DOHH2 (cell line): ENCODE data around the gene EXOC7.

ENCODE experiments used
- H3F3A ChIP-seq: fragments of 200-600 bp; sonication (generic), shearing (Covaris generic); 2 replicates; pipeline ENCODE4 v1.6.0; 2016; ENCODE audit warnings: antibody characterized with exemption, mild to moderate bottlenecking; ENCODE audit not compliant: control insufficient read depth, insufficient read depth
- H3K27ac ChIP-seq: fragments of 200-600 bp; sonication (generic); 2 replicates; pipeline ENCODE4 v1.5.1; 2014; ENCODE audit warnings: low read depth, mild to moderate bottlenecking, low read length, moderate library complexity
- H3K27me3 ChIP-seq: fragments of 200-600 bp; sonication (generic); 2 replicates; pipeline ENCODE4 v1.6.1; 2014; ENCODE audit warnings: mild to moderate bottlenecking, low read length, mixed read lengths; ENCODE audit not compliant: control insufficient read depth
- H3K36me3 ChIP-seq: fragments of 200-600 bp; sonication (generic); 2 replicates; pipeline ENCODE4 v1.6.1; 2014; ENCODE audit warnings: mild to moderate bottlenecking, low read length, moderate library complexity, mixed read lengths; ENCODE audit not compliant: control insufficient read depth
- H3K4me1 ChIP-seq: fragments of 200-600 bp; sonication (generic); 2 replicates; pipeline ENCODE4 v1.6.1; 2014; ENCODE audit warnings: mild to moderate bottlenecking, low read length, mixed read lengths; ENCODE audit not compliant: control insufficient read depth
- H3K4me2 ChIP-seq: fragments of 200-600 bp; sonication (generic); 2 replicates; pipeline ENCODE4 v1.6.0; 2014; ENCODE audit warnings: mild to moderate bottlenecking, low read length, moderate library complexity
- H3K4me3 ChIP-seq: fragments of 200-600 bp; sonication (generic); 2 replicates; pipeline ENCODE4 v1.5.1; 2014; ENCODE audit warnings: mild to moderate bottlenecking, low read length, mixed read lengths
- H3K79me2 ChIP-seq: fragments of 200-600 bp; sonication (generic); 2 replicates; pipeline ENCODE4 v1.6.1; 2014; ENCODE audit warnings: mild to moderate bottlenecking, low read length, mixed read lengths; ENCODE audit not compliant: control insufficient read depth
- H3K9me2 ChIP-seq: fragments of 200-600 bp; sonication (generic); replicated peaks from 2 replicates; pipeline ENCODE4 v1.6.1; 2014; ENCODE audit warnings: mild to moderate bottlenecking, low read length, mixed read lengths; ENCODE audit not compliant: control insufficient read depth
- H3K9me3 ChIP-seq: fragments of 200-600 bp; sonication (generic); 2 replicates; pipeline ENCODE4 v1.6.1; 2014; ENCODE audit warnings: antibody characterized with exemption, low read length, mixed read lengths; ENCODE audit not compliant: control insufficient read depth, insufficient read depth
- H4K20me1 ChIP-seq: fragments of 200-600 bp; sonication (generic); 2 replicates; pipeline ENCODE4 v1.6.0; 2014; ENCODE audit warnings: low read depth, mild to moderate bottlenecking, antibody characterized with exemption, low read length, moderate library complexity; ENCODE audit not compliant: control insufficient read depth, insufficient read depth
- EZH2phosphoT487 ChIP-seq: fragments of 200-600 bp; sonication (generic); IDR thresholded peaks from 2 replicates; pipeline ENCODE4 v1.6.1; 2017; ENCODE audit warnings: borderline replicate concordance, mild to moderate bottlenecking, antibody characterized with exemption, low read length, moderate library complexity, mixed read lengths
- TF ChIP-seq, protein P1 (sequence below): fragments of 200-600 bp; sonication (generic); IDR thresholded peaks from one replicate; pipeline ENCODE4 v1.5.1; 2014; ENCODE audit warnings: antibody characterized with exemption, mild to moderate bottlenecking, low read depth, low read length; ENCODE audit not compliant: poor library complexity, severe bottlenecking

EXOC7 gene

DNA sequence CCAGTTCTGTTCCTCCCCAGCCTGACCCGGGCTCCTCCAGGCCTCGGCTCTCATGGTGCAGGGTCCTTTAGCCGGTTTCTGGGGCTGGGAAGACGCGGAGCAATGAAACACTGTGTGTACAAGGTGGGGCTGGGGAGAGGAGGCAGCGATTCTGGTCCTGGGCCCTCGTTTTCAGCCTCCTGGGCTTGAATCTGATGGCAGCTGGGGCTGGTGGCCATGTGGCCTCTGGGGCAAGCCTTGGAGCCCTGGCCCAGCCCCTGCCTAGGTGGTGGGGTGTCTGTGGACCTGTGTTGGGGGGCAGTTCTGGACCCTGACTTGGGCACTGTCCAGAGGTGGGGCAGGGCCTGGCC is 33.4 kb upstream of the EXOC7 start:
- no peak for TF ChIP-seq EZH2phosphoT487
- TF ChIP-seq, protein P1, sequence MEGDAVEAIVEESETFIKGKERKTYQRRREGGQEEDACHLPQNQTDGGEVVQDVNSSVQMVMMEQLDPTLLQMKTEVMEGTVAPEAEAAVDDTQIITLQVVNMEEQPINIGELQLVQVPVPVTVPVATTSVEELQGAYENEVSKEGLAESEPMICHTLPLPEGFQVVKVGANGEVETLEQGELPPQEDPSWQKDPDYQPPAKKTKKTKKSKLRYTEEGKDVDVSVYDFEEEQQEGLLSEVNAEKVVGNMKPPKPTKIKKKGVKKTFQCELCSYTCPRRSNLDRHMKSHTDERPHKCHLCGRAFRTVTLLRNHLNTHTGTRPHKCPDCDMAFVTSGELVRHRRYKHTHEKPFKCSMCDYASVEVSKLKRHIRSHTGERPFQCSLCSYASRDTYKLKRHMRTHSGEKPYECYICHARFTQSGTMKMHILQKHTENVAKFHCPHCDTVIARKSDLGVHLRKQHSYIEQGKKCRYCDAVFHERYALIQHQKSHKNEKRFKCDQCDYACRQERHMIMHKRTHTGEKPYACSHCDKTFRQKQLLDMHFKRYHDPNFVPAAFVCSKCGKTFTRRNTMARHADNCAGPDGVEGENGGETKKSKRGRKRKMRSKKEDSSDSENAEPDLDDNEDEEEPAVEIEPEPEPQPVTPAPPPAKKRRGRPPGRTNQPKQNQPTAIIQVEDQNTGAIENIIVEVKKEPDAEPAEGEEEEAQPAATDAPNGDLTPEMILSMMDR: no peak
- H3K4me3 ChIP-seq: no peak overlapping the region
- no peak overlapping the region for H3K27ac ChIP-seq
- H3F3A ChIP-seq: no peaks in the 10 kb centered on the region
- no peaks in the 10 kb centered on the region for H4K20me1 ChIP-seq
- H3K4me2 ChIP-seq: no peak overlapping the region
- H3K79me2 ChIP-seq: no peaks in the 10 kb centered on the region
- no peaks in the 10 kb centered on the region for H3K36me3 ChIP-seq
- H3K27me3 ChIP-seq: peaks cover 26% of the 10 kb centered on the region
- peaks cover 18% of the 10 kb centered on the region for H3K4me1 ChIP-seq
- no peaks in the 10 kb centered on the region for H3K9me2 ChIP-seq
- no peaks in the 10 kb centered on the region for H3K9me3 ChIP-seq

DNA sequence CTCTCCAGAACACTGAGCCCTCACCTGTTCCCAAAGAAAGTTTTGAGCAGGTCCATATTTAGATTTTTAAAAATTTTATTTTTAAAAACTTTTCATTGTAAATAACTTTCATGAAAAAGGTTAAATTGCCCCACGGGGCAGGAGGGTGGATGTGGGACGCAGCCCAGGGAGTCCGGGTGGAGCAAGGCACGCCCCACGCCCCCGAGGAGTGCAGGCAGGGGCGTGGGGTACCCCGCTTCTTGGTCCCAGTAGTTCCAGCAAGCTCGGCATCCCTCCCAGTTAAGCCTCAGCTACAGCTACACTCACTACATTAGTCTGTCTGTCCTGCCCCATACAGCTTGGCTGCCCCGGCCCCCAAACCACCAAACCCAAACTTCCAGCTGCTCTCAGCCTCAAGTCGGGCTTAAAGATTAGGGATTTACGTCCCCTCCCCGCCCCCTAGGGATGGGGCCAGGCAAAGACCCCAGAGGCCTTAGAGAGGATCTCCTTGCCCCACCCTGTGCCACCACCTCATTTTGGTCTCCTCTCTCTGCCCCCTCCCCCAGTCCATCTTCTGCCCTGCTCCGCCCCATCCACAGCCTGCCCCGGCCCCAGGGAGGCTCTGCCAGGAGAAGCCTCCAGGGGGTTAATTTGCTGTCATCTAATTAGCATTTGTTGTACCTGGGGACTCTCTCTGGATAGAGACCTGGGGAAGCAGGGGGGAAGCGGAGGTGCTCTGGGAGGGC is 32.9 kb upstream of the EXOC7 start:
- no peak overlapping the region for H3K4me3 ChIP-seq

DNA sequence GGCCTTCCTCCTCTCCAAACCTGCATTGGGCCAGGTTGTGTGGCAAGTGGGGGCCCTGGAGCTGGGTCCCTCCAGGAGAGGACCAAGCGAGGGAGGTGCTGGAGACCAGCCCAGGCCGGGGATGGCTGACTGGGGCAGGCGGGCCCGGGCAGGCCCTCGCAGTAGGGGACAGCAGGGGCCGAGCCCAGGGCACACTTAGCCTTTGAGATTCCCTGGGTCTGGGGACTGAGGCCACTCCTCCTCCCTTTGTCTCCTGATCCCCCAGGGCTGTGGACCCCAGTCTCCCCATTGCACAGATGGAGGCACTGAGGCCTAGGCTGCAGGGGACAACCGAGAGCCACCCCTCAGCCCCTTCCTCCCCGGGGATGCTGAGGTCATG is 32.2 kb upstream of the EXOC7 start:
- TF ChIP-seq, protein P1: no peak
- TF ChIP-seq EZH2phosphoT487: no peak
- peaks cover 8% of the 10 kb centered on the region for H3K4me1 ChIP-seq

More for the DNA sequence above, 32.9 kb upstream of the EXOC7 start:
- Histone ChIP-seq H3K79me2 (no peaks in the 10 kb centered on the region), H3K4me2 (no peak overlapping the region), H3K9me3 (no peaks in the 10 kb centered on the region), H3K36me3 (no peaks in the 10 kb centered on the region), H3K9me2 (no peaks in the 10 kb centered on the region), H3K27me3 (peaks cover 26% of the 10 kb centered on the region), H3F3A (no peaks in the 10 kb centered on the region), H3K27ac (no peak overlapping the region), H4K20me1 (no peaks in the 10 kb centered on the region), H3K4me1 (peaks cover 14% of the 10 kb centered on the region)
- TF ChIP-seq, protein P1: no peak
- TF ChIP-seq EZH2phosphoT487: no peak

More for the DNA sequence above, 32.2 kb upstream of the EXOC7 start:
- Histone ChIP-seq H3K4me3 (no peak overlapping the region), H3F3A (no peaks in the 10 kb centered on the region), H3K9me3 (no peaks in the 10 kb centered on the region), H3K27me3 (peaks cover 23% of the 10 kb centered on the region), H3K27ac (no peak overlapping the region), H3K4me2 (no peak overlapping the region), H3K79me2 (no peaks in the 10 kb centered on the region), H4K20me1 (no peaks in the 10 kb centered on the region), H3K36me3 (no peaks in the 10 kb centered on the region), H3K9me2 (no peaks in the 10 kb centered on the region)
